ENCODE measurements around the gene POU2F3. TPM values are rescaled to one million over a fixed set of nuclear protein-coding genes. Genes with fewer than 3 reads are reported as not detected.
A peak's percentile ranks its signal among the peaks of the same experiment; 100 is the strongest.

The POU2F3 gene
- total RNA-seq, 1 experiment from 2014 or later: not detected

- ChIA-PET POLR2A (no interaction called here), CTCF (interaction anchor here (1.7 kb wide), 1 partner anchor 351 kb away, joined by 6 read pairs; no protein-coding TSS in a partner anchor)
- Mint-ChIP-seq H3K9me3 (ENCODE audit: unreplicated experiment) (no peaks in the 10 kb centered on the region), H3K36me3 (ENCODE audit: insufficient read depth, unreplicated experiment) (peaks cover 17% of the 10 kb centered on the region), H3K27me3 (ENCODE audit: insufficient read depth, unreplicated experiment) (no peaks in the 10 kb centered on the region), H3K4me1 (ENCODE audit: low read depth, unreplicated experiment) (peaks cover 28% of the 10 kb centered on the region), H3K27ac (ENCODE audit: unreplicated experiment) (no peak overlapping the region), H3K4me3 (ENCODE audit: unreplicated experiment) (no peak overlapping the region)
- H3K4me3 ChIP-seq (ENCODE audit: low read depth, low read length): no peak overlapping the region
- no TSS peak for BruUV-seq (replicated peaks)
- peaks cover 14% of the 10 kb centered on the region for H3K4me1 ChIP-seq
- DNase-seq: no peak
- H3K27me3 ChIP-seq (replicated peaks; ENCODE audit: control insufficient read depth, insufficient read depth, low read length): no peaks in the 10 kb centered on the region
- H3K36me3 ChIP-seq (ENCODE audit: control insufficient read depth, insufficient read depth, low read length): no peaks in the 10 kb centered on the region
- no peak for TF ChIP-seq CTCF (IDR thresholded peaks at IDR 0.05; ENCODE audit: insufficient read depth in 1 of 2, low read depth in 1 of 2, low read length in 1 of 2, severe bottlenecking in 1 of 2, unreplicated experiment in 1 of 2)
- intact Hi-C loops (cut with micrococcal nuclease; ENCODE audit: unreplicated experiment): loop anchor here (2.0 to 5.0 kb wide), 2 partner anchors 175 to 354 kb away; no protein-coding TSS in a partner anchor
- H3K9me3 ChIP-seq: no peaks in the 10 kb centered on the region
These were observed 93.9 kb downstream of the POU2F3 start for GRCh38 chr11:120333801-120334200.

- no peaks in the 10 kb centered on the region for H3K27me3 ChIP-seq (replicated peaks; ENCODE audit: control insufficient read depth, insufficient read depth, low read length)
- BruUV-seq (replicated peaks): no TSS peak
- H3K27me3 Mint-ChIP-seq (ENCODE audit: insufficient read depth, unreplicated experiment): no peaks in the 10 kb centered on the region
- H3K4me1 Mint-ChIP-seq (ENCODE audit: low read depth, unreplicated experiment): peaks cover 30% of the 10 kb centered on the region
- no peak for DNase-seq
- intact Hi-C loops (cut with micrococcal nuclease; ENCODE audit: unreplicated experiment): loop anchor here (2.0 to 5.0 kb wide), 2 partner anchors 174 to 353 kb away; no protein-coding TSS in a partner anchor
- H3K4me3 Mint-ChIP-seq (ENCODE audit: unreplicated experiment): no peak overlapping the region
- H3K36me3 ChIP-seq (ENCODE audit: control insufficient read depth, insufficient read depth, low read length): no peaks in the 10 kb centered on the region
- no peak overlapping the region for H3K4me3 ChIP-seq (ENCODE audit: low read depth, low read length)
- ChIA-PET POLR2A (no interaction called here), CTCF (interaction anchor here (0.6 to 1.7 kb wide), 6 partner anchors 32 to 351 kb away, joined by 3 to 10 read pairs (median 4); no protein-coding TSS in a partner anchor)
- TF ChIP-seq CTCF (IDR thresholded peaks at IDR 0.05; ENCODE audit: insufficient read depth in 1 of 2, low read depth in 1 of 2, low read length in 1 of 2, severe bottlenecking in 1 of 2, unreplicated experiment in 1 of 2): no peak
- H3K9me3 Mint-ChIP-seq (ENCODE audit: unreplicated experiment): no peaks in the 10 kb centered on the region
- no peak overlapping the region for H3K27ac Mint-ChIP-seq (ENCODE audit: unreplicated experiment)
- peaks cover 17% of the 10 kb centered on the region for H3K36me3 Mint-ChIP-seq (ENCODE audit: insufficient read depth, unreplicated experiment)
- H3K4me1 ChIP-seq: peaks cover 17% of the 10 kb centered on the region
- H3K9me3 ChIP-seq: no peaks in the 10 kb centered on the region
These were observed 94.4 kb downstream of the POU2F3 start for GRCh38 chr11:120334332-120334731.

GRCh38 chr11:120334894-120335462, 95.0 kb downstream of the POU2F3 start:
- no peaks in the 10 kb centered on the region for H3K9me3 Mint-ChIP-seq (ENCODE audit: unreplicated experiment)
- ChIA-PET POLR2A (interaction anchor here (0.5 to 0.6 kb wide), 2 partner anchors 116 to 1544 kb away, joined by 7 to 10 read pairs; partner anchors contain the start of gene DDX6), CTCF (interaction anchor here (0.6 to 1.7 kb wide), 8 partner anchors 33 to 350 kb away, joined by 3 to 10 read pairs (median 4); no protein-coding TSS in a partner anchor)
- BruUV-seq (replicated peaks): no TSS peak
- H3K4me1 Mint-ChIP-seq (ENCODE audit: low read depth, unreplicated experiment): peaks cover 36% of the 10 kb centered on the region
- peak overlapping the region; percentile 98 for H3K4me3 Mint-ChIP-seq (ENCODE audit: unreplicated experiment)
- TF ChIP-seq CTCF (IDR thresholded peaks at IDR 0.05; ENCODE audit: insufficient read depth in 1 of 2, low read depth in 1 of 2, low read length in 1 of 2, severe bottlenecking in 1 of 2, unreplicated experiment in 1 of 2): peak; percentile 83 to 85
- no peaks in the 10 kb centered on the region for H3K27me3 ChIP-seq (replicated peaks; ENCODE audit: control insufficient read depth, insufficient read depth, low read length)
- intact Hi-C loops (cut with micrococcal nuclease; ENCODE audit: unreplicated experiment): loop anchor here (1.0 to 5.0 kb wide), 6 partner anchors 8 to 617 kb away; no protein-coding TSS in a partner anchor
- peaks cover 23% of the 10 kb centered on the region for H3K4me1 ChIP-seq
- H3K36me3 ChIP-seq (ENCODE audit: control insufficient read depth, insufficient read depth, low read length): no peaks in the 10 kb centered on the region
- peak; percentile 67 to 88 for DNase-seq
- no peaks in the 10 kb centered on the region for H3K9me3 ChIP-seq
- peak overlapping the region; percentile 89 for H3K4me3 ChIP-seq (ENCODE audit: low read depth, low read length)
- H3K36me3 Mint-ChIP-seq (ENCODE audit: insufficient read depth, unreplicated experiment): peaks cover 13% of the 10 kb centered on the region
- H3K27me3 Mint-ChIP-seq (ENCODE audit: insufficient read depth, unreplicated experiment): no peaks in the 10 kb centered on the region
- peak overlapping the region; percentile 5 for H3K27ac Mint-ChIP-seq (ENCODE audit: unreplicated experiment)
